Activated CD4-positive, alpha-beta T cell treated with anti-CD3 and anti-CD28 coated beads for 48 hours (primary cell): ENCODE data around the gene DAB2IP.

ENCODE experiments used
- DNase-seq: peaks from one replicate; pipeline ENCODE4 v3.0.0-alpha.2; 2020

The DAB2IP gene

DNA sequence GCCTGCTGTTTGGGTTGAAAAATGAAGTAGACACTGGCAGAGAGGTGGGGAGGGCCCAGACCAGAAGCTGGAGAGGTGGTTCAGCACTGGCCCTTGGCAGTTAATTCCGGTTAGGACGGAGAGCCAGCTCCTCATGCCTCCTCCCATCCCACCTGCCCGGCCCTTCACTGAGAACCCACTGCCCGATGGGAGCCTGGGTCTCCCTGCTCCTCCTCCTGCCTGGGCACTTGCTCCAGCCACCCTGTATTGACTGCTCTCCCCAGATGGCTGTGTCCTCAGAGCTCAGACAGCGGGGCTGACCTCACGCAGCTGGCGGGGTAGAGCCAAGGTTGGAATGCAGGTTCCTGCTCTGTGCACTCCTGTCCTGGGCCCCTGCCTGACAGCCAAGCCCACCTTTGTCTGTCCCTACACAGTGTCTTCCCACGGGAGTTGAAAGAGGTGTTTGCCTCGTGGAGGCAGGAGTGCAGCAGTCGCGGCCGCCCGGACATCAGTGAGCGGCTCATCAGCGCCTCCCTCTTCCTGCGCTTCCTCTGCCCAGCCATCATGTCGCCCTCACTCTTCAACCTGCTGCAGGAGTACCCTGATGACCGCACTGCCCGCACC, 114.7 kb downstream of the DAB2IP start:
- DNase-seq = no peak

DNA sequence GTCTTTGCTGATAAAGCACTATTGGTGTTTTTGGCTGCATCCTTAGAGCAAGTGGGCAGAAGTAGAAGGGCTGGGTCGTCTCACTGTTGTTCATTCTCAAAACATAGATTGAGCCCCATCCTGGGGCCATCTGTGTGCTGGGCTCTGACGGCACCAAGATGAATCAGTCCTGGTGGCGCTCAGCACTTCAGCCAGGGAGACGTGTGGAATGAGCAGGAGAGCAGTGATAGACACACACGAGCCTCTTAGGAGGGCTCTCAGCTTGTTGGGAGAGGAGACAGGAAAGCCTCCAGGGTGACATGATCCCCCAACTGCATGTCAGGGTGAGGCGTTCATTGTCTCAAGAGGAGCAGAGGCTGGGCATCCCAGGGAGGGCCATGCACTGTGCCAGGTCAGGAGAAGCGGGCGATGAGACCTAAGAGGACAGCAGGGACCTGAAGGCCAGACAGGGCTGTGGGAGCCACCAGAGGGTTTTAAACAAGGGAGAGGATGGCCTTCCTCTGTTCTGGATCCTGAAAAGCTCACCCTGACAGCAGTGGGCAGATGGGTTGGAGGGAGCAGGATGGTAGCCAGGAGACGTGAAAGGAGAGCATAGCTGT, 115.8 kb downstream of the DAB2IP start:
- no peak for DNase-seq

DNA sequence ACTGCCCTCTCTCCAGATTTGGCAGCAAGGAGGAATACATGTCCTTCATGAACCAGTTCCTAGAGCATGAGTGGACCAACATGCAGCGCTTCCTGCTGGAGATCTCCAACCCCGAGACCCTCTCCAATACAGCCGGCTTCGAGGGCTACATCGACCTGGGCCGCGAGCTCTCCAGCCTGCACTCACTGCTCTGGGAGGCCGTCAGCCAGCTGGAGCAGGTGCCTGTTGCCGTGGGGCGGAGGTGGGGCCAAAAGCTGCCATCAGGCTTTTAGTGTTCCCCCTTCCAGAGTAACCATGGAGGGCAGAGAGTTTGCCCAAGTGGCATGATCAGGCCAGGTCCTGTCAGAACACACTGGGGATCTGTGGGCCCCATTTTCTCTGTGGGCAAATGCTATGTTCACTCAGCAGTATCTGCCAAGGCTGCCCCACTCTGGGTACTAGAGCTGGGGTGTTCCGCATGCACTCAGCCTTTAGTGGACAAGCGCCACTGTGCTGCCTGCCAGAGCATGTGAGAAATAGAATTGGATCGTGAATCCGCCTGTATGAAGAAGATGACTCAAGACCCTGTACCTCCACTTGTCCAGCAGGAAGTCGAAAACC, 117.1 kb downstream of the DAB2IP start:
- no peak for DNase-seq

DNA sequence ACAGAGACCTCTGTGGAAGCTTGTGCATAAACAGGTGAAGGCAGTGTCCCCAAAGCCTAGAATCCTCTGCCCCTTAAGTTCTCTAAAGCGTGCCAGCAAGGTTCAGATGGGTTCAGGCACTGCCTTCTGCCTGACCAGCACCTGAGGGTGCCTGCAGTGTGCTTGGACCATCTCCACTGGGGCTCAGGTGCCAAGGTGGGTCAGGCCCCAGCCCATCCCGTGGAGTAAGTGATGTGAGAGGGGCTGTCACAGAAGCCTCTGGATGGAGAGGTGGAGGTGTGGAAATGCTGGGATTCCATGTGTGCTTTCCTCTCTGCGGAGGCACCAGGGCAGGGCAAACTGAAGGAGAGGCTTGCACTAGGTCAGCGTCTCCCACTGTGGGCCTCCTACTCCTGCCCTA, 118.5 kb downstream of the DAB2IP start:
- no peak for DNase-seq

DNA sequence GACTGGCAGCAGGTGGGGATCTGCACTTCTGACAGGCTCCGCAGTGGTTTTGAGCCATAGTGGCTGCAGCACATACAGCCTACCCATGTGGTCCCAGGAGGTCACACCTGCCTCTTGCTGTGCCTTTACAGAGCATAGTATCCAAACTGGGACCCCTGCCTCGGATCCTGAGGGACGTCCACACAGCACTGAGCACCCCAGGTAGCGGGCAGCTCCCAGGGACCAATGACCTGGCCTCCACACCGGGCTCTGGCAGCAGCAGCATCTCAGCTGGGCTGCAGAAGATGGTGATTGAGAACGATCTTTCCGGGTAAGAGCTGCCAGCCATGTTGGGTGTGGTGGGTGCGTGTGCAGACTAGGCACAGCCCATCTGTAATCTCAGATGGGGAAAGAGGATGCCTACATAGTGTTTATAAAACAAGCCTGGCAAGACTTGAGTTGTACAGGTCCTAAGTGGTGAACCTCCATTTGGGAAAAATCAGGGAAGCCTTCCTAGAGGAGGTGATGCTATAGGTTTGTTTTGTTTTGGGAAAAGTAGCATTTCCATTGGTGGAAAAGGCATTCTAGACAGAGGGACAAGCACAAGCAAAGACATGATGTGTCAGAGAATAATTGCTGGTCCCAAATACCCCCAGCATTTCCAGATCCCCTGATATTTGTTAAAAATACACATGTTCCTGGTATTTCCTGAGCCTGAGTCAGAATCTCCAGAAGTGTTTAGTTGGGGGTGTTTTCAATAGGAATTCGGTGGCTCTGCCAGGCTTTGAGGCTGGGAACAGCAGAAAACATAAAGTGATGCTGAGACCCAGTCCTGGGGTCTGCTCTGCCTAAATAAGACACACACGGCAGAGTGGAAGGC, 119.2 kb downstream of the DAB2IP start:
- DNase-seq = no peak

DNA sequence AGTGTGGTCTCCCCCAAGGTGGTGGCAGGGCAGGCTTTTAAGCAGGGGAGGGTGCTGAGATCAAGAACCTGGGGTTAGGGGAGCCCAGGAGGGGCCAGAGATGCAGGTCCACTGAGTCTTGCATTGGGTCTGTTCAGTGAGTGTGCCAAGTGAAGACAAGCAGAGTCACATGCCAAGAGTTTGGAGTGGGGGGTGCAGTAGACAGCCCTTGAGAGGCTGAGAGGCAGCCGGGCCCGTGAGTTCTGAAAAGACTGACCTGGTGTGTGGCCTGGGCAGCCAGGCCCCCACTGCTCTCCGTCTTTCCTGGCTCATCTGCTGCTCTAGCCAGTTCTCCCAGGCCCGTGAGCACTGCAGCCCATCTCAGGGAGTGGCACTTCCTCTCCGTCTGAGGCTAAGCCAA, 120.0 kb downstream of the DAB2IP start:
- DNase-seq = no peak

DNA sequence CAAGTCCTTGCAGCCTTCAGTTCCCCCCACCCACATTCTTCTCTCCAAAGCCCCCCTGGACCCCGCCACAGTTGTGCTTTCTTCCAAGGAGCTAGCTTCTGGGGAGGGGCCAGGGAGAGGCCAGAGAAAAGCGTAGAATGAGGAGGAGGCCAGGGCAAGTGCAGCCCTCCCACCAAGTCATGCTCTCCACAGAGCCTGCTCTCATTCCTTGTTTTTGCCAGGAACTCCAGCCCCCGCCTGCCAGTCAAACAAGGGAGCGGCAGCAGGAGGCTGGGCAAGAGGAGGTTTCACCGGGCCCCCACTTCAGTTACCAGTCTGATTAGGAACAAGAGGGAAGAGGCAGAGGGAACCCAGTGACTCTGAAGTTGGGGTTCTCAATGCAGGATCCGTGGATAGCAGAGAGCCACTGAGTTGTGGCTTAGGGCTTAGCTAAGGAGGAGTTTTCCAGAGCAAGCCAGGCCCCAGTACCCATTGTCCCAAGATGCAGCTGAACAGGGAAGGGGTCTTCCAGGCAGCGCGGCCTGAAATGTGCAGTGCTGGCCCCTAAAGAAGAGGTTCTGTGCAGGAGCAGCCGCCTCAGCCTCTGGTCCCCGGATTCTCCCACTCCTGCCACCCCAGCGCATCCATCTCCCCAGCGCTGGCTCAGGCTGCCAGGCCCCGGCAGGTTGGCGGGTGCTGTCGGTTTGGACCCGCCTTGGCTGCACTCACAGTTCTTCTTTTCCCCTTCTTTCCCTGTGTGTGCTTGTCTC, 120.6 kb downstream of the DAB2IP start:
- no peak for DNase-seq

DNA sequence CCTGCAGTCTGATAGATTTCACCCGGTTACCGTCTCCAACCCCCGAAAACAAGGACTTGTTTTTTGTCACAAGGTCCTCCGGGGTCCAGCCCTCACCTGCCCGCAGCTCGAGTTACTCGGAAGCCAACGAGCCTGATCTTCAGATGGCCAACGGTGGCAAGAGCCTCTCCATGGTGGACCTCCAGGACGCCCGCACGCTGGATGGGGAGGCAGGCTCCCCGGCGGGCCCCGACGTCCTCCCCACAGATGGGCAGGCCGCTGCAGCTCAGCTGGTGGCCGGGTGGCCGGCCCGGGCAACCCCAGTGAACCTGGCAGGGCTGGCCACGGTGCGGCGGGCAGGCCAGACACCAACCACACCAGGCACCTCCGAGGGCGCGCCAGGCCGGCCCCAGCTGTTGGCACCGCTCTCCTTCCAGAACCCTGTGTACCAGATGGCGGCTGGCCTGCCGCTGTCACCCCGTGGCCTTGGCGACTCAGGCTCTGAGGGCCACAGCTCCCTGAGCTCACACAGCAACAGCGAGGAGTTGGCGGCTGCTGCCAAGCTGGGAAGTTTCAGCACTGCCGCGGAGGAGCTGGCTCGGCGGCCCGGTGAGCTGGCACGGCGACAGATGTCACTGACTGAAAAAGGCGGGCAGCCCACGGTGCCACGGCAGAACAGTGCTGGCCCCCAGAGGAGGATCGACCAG, 121.3 kb downstream of the DAB2IP start:
- no peak for DNase-seq

DNA sequence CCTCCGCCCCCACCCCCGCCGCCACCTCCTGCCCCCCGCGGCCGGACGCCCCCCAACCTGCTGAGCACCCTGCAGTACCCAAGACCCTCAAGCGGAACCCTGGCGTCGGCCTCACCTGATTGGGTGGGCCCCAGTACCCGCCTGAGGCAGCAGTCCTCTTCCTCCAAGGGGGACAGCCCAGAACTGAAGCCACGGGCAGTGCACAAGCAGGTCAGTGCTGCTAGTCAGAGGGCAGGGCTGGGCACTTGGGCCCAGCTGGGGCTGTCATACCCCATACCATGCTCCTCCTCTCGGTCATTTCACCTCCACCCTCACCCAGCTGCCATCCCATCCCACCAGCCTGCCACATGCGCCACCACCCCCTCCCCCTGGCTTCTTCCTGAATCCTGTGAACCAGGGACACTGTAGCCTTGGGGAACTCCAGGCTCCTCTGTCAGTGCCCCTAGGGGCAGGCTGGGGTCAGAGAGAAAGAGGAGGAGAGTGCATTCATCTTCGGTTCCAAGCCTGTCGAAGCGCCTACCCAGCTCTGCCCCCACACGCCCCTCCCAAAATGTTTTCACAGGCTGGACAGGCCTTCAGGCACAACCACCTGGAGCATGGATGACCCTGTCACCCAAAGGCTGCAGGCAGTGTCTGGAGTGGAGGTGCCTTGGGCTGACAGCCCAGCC, 122.0 kb downstream of the DAB2IP start:
- DNase-seq = no peak

DNA sequence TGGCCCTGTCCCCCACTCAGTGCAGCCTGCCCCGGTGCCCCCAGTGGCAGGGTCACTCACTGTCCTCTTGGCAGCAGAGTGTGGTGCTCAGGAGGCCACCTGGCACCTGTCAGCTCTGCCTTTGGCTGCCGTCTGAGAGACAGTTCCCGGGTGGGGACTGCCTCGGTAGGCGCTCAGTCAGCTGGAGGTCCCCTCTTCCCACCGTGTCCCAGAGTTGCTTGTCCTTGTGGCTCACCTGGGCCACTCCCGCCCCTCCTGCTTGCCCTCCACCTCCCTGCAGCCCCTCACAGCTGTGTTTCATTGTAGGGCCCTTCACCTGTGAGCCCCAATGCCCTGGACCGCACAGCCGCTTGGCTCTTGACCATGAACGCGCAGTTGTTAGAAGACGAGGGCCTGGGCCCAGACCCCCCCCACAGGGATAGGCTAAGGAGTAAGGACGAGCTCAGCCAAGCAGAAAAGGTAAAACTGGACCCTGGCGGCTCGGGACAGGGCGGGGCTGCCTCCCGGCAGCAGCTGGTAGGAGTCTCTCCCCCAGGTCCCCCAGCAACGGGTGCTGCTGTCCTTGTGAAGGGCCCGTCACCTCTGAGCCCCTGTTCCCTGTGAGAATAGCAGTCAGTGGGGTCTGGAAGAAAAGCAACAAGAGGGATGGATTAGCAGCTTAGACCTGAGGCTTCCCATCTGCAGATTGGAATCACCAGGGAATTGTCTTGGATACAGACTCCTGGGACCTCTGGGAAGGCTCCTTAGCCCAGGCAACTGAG, 122.7 kb downstream of the DAB2IP start:
- no peak for DNase-seq

DNA sequence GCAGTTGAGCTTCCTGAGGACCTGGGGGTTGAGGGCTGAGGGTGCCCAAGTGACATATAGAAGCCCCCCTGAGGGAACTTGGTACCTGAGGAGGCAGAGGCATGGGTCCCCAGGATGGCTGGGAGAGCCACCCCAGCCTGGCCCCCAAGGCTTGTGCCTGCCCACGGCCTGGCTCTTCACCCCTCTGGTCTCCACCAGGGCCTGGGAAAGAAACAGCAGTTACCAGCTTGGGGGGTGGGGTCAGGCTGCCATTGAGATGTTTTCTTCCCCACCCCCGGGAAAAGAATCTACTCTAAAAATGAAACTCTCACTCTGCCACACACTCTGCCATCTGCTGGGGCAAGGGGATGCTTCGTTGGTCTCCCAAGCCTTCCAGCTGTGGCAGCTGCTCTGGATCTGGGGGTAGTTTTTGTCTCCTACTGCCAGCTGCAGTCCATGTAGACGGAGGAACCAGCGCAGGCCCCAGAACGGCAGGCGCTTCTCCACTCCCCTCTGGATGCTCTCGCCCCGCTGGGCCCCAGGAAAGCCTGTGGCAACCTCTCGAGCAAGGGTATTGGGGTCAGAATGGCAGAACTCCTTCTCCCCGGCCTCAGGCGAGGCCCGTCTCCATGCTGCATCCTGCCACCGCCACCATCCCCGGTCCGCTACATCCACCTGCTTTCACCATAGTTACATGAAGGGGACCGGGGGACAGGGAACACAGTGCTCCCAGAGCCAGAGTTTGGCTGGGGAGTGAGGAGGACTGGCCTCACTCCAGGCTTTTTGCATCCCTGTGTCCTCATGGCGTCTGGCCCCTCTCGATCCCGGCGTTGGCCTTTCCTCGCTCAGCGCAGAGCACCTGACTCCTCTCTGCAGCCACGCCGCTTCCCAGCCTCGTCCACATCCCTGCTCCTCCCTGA, 123.5 kb downstream of the DAB2IP start:
- no peak for DNase-seq

DNA sequence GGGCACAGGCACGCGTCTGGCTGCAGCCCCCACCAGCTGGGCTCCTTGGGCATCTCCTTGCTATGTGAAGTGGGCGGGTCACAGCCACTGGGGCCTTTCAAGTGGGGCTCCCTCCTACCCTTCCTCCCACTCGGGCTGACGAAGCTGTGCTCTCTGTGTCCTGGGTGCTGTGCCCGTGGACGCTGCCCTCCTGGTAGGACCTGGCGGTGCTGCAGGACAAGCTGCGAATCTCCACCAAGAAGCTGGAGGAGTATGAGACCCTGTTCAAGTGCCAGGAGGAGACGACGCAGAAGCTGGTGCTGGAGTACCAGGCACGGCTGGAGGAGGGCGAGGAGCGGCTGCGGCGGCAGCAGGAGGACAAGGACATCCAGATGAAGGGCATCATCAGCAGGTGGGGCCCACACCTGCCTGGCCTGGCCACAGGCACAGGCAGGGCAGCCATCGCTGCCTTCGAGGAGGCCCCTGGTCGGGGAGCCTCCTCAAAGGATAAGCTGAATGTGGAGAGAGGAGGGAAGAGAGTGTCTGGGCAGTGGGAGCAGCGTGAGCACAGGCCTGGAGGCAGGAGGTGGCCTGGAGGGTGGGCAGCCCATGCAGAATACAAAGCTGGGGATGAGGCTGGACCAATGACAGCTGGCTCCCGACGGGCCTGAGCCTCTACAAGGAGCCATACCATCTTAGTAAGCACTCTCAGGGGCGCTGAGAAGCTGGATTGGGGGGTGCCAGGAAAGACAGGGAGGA, 124.7 kb downstream of the DAB2IP start:
- DNase-seq = no peak

DNA sequence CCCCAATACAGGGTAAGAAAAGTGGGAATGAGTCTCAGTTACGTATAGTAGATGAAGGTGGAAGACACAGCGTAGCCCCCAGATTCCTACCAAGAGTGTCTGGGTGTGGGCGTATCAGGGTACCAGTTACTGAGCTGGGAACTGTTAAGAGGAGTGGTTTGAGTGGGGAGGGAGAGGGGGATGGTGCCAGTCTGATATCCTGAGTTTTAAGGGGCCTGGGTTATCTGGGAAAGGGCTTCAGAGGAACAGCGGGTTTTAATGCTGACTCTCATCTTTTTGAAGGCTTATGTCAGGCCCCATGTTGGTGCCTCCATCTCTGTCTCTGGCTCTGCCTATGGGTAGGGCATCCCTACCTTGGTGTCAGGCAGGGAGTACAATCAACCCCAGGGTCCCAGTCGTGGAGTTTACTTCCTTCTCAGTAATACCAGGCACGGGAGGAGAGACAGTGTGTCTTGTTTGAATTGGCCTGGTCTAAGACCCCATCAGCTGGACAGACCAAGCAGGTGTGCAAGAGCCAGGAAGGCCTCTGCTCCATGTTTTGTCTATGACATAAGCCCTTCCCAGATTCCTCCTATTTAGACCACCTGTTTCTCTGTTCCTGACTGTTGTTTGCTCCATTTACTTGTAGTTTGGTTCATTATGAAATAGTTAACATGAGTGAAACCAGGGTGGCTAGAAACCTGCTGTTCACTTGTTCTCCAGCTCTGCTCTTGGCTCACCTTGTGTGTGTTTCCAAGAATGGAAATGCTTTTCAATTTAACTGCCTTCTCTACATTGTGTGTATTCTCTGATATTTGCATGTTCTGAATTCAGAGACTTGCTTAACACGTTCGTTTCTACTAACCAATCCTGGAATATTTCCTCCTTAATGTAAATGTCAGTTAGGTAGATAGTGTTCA, 125.6 kb downstream of the DAB2IP start:
- no peak for DNase-seq

DNA sequence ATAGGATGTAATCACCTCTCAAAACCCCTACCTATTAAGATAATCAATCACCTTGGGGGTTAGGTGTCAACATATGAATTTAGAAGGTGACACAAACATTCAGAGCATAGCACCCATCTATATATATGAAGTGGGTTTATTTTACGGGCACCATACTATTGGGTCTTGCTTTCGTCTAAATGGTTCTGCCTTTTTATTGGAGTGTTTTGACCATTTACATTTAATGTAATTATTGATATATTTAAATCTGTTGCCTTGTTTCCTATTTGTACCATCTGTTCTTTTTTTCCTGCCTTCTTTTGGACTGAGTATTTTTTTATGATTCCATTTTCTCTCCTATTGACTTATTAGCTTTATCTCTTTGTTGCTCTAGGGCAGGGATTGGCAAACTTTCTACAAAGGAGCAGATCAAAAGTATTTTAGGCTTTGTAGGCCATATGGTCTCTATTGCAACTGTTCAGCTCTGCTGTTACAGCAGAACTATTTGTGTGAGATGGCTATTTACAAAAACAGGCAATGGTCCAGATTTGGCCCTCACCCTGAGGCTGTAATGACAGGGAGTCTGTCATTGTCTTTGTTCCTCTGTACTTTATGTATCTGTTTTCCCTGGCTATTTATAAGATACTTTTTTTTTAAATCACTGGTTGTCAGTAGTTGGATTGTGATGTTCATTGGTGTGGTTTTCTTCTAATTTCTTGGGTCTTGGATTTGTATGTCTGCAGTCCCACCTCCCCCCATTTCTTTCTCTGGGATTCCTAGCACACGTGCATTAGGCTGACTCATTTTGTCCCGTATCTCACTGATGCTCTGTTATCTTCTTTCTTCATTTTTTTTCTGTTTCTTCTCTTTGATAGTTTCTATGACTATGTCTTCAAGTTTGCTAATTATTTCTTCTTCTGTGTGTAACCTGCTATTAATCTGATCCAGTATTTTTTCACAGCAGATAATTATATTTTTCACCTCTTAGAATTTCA, 127.1 kb downstream of the DAB2IP start:
- no peak for DNase-seq

DNA sequence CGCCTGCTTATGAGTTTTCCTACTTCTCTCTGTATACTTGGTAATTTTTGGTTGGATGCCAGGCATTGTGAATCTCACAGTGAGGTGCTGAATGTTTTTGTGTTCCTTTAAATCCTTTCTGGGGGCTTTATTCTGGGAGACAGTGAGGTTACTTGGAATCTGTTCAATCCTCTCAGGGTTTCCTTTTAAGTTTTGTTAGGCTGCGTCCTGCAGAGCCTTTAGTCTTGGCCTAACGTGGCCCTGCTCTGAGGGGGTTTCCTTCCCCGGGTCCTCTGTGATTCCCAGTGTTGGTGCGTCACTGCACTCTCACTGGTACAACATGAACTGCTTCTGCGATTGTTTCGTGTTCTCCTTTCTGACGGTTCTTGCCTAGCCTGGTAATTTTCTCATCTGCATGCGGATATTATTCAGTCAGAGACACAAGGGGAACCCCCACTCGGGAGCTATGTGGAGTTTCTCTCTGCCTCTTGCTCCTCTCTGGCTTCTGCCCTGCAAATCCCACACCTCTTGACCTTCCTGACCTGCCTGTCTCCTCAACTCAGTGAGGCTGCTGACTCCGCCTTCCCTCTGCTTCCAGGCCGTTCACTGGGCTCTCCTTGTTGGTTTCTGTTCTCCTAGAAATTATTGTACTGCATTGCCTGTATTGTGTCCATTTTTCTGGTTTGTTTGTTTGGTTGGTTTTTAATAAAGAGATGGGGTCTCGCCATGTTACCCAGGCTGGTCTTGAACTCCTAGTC, 128.1 kb downstream of the DAB2IP start:
- no peak for DNase-seq
